CD4-positive, alpha-beta T cell treated with Interleukin-12 subunit alpha and Interleukin-12 subunit beta, for 1 hour (primary cell): ENCODE data around the gene PROB1.
"Not testable (repeated sequence)": the region's sequence is repeated elsewhere in the genome, so short reads cannot be mapped to it uniquely, and the experiment has no call there.

ENCODE experiments used
- DNase-seq: peaks from one replicate; pipeline ENCODE4 v3.0.0-alpha.2; 2020

PROB1 gene

DNA sequence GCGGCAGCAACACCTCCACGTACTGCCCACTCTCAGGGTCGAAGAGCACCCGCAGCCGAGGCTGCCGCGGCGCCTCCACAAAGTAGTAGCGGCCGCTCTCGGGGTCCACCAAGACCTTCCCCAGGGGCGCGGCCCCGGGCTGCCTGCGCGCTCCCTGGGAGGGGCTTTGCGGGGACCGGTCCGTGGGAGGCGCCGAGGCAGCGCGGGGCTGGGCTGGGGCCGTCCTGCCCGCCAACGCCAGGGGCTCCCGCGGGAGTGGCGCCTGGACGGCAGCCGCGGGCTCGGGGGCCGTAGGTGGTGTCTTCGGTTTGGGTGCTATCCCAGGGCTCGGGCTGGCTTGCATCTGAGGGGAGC, 2.6 kb downstream of the PROB1 start:
- no peak for DNase-seq

- DNase-seq = no peak
These were observed 3.2 kb downstream of the PROB1 start for GRCh38 chr5:139391570-139392323.

GRCh38 chr5:139390639-139391569, 4.0 kb downstream of the PROB1 start:
- DNase-seq = no peak

DNA sequence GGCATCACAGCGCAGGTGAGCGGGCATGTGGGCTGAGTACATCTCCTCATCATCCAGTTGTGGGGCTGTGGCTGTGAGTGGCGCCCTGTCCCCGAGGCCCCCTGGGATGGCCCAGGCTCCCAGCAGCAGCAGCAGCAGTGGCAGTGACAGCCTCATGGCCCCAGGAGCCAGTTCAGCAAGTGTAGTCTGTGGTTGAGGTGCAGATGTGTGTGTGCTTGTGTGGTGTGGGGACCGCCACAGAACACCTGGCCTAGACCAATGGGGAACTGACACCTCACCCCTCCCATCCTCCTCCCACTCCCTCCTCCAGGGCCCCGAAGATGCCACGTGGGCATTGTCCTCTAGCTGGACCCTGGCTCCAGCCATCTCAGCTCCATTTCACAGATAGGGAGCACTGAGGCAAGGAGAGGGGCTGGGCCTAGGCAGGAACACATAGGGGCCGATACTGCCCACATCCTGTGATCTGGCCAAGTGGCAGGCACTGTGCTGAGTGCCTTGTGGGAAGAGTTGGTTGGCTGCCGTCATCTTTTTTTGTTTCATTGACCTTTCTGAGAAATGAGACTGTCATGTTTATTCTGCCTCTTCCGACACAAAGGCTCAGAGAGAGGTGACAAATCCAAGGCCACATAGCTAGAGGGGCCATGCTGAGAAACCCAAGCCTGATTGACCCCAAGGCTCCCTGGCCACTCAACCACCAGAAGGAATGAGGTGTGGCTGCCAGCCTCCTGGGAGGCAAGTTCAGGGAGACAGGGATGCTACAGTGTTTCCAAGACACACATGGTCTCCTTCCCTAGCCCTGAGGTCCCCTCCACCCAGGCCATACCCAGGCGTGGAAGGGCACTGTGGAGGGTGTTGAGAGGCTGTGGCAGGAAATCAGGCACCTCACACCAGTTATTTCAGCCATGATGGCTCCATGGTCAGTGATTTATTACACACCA, 4.9 kb downstream of the PROB1 start, which contains the start of gene MZB1:
Gene MZB1 (minus strand): TSS at position 213 of the 938 bp plus-strand sequence. CDS start 57 bp downstream, at position 156.
- peak; percentile 80 for DNase-seq

- DNase-seq = no peak
These were observed 6.6 kb downstream of the PROB1 start for GRCh38 chr5:139388198-139388821.

- no peak for DNase-seq
These were observed 7.2 kb downstream of the PROB1 start for GRCh38 chr5:139387611-139388197.

DNA sequence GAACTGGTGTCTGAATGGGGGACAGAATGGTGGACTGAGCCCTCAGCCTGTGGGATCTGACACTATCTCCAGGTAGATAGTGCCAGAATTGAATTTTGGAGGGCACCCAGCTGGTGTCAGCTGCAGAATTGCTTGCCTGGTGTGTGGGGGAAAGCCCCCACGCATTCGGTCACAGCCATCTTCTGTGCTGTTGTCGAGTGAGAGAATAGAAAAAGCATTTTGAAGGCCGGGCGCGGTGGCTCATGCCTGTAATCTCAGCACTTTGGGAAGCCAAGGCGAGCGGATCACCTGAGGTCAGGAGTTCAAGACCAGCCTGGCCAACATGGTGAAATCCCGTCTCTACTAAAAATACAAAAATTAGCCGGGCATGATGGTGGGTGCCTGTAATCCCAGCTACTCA, 7.9 kb downstream of the PROB1 start:
- not testable (repeated sequence) for DNase-seq

DNA sequence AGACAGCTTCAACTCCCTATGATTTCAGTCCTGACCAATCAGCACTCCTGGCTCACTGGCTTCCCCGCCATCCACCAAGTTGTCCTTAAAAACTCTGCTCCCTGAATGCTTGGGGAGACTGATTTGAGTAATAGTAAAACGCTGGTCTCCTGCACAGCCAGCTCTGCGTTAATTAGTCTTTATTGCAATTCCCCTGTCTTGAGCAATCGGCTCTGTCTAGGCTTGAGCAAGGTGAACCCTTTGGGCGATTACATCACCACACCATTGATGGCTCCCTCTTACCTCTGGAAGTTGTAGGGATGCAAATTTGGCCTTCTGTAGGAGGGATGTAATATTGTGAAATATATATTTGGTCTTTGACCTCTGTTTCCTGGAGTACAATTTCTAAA, 8.9 kb downstream of the PROB1 start:
- no peak for DNase-seq

DNA sequence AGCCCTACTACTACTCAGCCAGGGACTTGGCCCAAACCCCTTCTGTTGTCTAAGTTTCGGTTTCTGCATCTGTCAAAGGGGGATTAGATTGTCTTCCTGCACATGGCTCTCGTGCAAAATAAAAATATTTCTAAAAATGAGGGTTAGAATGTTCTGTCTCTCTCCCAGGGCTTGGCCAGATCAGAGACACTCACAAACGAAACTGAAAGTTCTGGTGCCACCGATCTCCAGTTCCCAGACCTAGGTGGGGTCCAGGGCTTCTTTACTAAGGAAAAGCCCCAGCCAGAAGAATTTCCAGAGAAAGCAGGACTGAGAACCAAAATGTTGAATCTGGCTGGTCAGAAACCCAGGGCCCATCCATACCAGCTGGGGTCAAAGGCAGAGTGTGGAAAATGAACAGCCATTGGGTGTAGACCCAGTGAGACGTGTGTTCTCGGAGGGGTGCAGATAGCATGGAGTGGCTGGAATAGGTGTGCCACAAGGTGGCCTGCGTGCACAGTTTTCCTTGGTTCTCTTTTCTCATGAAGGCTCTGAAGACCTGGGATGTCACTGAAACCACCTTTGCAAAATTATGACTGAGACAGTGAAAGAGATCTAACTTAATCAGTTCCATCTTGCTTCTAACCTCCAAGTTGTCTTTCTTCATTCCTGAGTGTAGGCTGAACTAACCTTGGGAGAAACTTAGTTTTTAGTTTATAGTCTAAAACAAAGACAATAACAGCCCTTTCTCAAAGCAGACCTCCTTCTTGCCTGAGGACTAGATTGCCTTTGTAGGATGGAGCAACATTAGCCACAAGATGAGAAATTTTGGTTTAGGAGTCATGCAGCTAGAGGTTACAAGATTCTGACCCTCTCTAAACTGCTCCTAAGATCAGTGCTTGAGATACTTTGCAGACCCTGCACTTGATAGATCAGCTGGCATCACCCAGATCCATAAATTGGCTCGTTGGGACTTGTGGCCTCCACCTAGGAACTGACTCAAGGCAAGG, 9.5 kb downstream of the PROB1 start:
- peak; percentile 41 for DNase-seq

GRCh38 chr5:139384591-139385051, 10.3 kb downstream of the PROB1 start:
- DNase-seq = no peak

DNA sequence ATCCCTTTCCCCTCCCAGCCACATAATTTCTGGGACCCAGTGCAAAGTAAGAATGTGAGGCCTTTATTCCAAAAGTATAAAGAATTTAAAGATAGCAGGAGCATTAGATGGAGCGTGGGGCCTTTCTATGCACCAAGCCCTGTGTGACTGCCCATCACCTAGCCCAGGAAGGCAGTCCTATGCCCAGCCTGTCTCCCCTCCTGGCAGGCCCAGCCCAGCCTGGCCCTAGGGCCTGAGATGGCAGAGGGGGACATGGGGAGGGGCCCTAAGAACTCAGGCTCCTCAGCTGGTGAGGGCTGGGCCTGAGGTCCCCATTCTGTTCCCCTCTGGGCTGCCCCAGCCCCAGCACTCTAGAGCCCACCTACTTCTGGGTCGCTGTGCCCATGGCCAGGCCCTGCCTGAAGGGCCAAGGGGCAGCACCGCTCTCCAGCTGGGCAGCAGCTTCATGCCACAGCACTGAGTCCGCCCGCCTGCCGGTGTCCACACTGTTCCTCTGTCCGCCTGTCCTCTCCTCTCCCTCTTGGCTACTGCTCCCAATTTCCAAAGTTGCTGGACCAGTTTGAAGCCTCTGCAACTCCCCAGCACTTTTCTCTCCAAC, 10.8 kb downstream of the PROB1 start:
- DNase-seq = no peak

DNA sequence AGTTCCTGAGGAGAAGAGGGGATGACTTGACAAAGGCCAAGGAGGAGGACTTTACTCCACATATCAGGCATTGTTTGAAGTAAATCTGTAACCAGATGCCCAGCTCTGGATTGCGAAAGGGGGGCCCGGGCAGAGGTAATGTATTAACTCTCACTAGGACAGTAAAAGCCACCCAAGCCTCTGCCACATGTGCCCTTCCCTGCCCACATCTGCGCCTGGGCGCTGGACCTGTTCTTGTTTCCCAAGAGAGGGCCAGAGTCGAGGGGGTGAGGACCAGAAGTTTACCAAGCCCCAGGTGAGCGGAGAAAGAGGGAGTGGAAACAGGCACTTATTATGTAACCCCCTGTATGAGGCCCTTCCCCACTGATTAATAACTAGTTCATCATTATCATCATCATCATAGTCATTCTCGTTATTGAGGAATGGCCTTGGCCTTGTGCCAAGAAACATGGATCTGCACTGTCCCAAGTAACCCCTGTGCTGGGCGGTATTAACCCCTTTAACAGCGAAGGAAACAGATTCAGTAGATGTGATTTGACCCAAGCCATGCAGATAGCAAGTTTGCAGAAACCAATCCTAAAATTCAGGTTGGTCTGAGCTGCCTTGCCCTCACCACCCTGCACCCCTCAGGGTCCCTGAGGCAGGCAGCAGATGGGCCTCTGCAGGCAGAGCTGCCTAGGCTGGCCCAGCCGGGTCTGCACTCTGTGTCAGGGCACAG, 11.5 kb downstream of the PROB1 start, which contains the start of gene SLC23A1:
Gene SLC23A1 (minus strand): TSS at position 23 of the 718 bp plus-strand sequence. CDS start 44 bp downstream, outside the sequence.
- DNase-seq = no peak

DNA sequence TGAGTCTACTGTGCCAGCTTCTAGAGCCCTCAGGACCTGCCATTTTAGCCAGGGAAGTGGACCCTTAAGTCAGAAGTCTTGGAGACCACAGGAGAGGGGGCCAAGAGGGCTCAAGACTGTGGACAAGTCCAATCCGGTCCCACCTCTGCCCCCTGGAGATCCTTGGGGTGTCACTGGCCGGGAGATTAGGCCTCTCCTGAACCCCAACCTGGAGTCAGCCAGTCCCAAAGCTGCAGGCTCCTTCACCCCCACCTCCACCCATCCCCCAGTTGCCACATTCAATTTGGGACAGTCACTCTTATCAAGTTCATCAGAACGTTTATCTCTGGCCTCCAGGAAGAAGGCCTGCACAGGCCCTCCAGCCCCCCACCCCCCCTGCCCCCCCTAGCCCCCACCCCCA, 12.1 kb downstream of the PROB1 start:
- DNase-seq = no peak

DNA sequence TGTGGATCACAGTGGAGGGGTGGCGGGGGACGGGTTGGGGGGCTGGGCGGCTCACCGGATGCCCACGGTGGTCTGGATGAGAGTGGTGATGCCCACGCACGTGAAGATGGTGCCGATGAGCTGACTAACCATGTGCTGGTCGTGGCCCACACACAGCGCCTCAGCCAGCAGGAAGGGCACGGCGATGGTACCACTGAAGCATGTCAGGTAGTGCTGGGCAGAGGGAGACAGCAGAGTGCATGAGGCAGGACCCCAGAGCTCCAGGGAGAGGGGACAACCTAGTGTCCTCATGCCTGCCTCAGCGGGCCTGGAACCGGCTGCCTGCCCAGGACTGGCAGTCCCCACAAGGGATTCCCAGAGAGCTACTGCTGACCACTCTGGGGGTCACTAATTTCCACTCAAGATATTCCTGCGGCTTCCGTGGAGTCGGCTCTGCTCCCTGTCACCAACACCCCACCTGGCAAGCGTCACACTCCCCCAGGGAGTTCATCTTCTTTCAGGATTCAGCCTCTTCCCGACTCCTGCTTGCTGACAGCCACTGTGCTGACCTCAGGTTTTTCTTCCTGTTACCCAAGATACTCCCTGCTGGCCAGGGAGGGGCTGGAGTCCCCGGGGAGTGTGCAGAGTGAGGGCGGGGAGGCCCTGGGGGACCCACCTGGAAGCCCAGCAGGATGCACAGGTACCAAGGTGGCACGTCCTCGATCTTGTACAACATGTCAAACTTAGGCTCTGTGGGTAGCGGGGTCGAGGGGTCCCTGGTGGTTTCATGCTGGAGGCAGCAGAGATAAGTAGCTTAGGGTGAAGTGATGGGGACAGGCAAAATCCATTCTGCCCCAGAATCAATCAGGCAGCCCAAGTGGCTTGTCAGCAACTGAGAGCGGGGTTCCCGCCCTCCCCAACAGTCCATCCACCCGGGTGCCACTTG, 12.8 kb downstream of the PROB1 start:
- no peak for DNase-seq

DNA sequence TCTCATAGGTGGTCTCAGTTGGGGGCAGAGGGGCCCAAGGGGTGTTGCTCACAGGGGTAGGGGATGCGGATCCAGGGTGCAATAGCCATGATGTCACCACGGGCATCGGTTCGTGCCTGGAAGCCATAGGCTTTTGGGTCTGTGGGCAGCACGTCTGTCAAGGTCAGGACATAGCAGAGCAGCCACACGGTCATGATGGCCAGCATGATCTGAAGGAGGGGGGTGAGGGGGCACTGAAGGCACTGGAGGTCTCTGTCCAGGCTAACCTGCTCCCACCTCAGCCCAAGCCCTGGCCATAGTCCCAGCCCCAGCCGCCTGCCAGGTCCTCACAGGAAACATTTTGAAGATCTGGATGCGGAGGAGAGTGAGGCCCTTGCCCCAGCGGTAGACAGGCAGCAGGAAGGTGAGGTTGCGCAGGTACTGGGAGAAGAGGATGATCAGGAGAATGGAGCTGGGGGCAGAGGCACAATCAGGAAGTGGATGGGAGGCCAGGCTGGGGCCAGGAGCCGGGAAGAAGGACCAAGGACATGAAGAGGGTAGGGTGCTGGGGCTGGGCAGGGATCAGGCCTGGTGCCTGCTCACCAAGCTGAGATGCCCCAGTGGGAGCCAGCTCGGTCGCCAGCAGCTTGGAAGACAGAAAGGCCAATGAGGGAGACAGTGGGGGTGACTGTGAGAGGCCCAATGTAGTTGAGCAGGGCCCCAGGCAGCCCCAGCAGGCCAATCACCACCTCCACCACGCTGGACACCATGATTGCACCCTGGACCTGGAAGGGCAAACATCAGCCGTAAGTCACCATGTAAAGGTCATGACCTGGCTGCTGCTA, 15.1 kb downstream of the PROB1 start:
- no peak for DNase-seq

DNA sequence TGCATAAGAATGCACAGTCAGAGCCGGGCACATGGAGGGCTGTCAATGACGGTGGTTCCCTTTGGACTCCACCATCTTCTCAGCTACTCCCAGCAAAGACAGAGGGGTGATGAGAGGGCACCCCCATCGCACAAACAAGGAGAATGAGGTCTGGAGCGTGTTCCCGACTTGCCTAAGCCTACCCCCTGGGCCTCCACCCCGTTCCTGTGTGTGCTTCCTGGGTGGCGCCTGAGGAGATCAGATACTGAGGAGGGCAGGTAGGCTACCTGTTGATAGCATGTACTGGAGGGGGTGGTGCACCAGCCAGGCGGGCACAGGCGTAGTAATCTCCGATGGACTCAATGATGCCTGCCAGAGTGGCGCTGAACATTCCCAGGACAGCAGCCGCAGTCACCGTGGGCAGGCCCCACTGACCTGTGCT, 16.0 kb downstream of the PROB1 start:
- DNase-seq = no peak
